Endothelial cell (in vitro differentiated cells): ENCODE measurements around the gene ZNF280A. TPM values are rescaled to one million over a fixed set of nuclear protein-coding genes. Genes with fewer than 3 reads are reported as not detected.
"Not testable (repeated sequence)": the region's sequence is repeated elsewhere in the genome, so short reads cannot be mapped to it uniquely, and the experiment has no call there.

Source experiments
- DNase-seq: peaks from one replicate; pipeline ENCODE4 v3.0.0; 2021; ENCODE audit warnings: low spot score
- H3K27ac Mint-ChIP-seq: one replicate; pipeline ENCODE4 v1.8.0; 2021; ENCODE audit warnings: mixed read lengths, inconsistent platforms; ENCODE audit not compliant: unreplicated experiment
- H3K27me3 Mint-ChIP-seq: one replicate; pipeline ENCODE4 v1.8.0; 2021; ENCODE audit warnings: mild to moderate bottlenecking, moderate library complexity, mixed read lengths, inconsistent platforms; ENCODE audit not compliant: unreplicated experiment
- H3K36me3 Mint-ChIP-seq: one replicate; pipeline ENCODE4 v1.8.0; 2021; ENCODE audit warnings: mild to moderate bottlenecking, low read depth, mixed read lengths, inconsistent platforms; ENCODE audit not compliant: unreplicated experiment
- H3K4me1 Mint-ChIP-seq: one replicate; pipeline ENCODE4 v1.8.0; 2021; ENCODE audit warnings: mild to moderate bottlenecking, mixed read lengths, inconsistent platforms; ENCODE audit not compliant: unreplicated experiment
- H3K4me3 Mint-ChIP-seq: one replicate; pipeline ENCODE4 v1.8.0; 2021; ENCODE audit warnings: mild to moderate bottlenecking, mixed read lengths, inconsistent platforms; ENCODE audit not compliant: unreplicated experiment
- H3K9me3 Mint-ChIP-seq: one replicate; pipeline ENCODE4 v1.8.0; 2021; ENCODE audit warnings: mixed read lengths, inconsistent platforms; ENCODE audit not compliant: unreplicated experiment
- total RNA-seq: library from RNA; stranded (reverse); fragmentation: NEBNext Ultra II Directional; extraction: Animal tissue kit (Norgen Biotek cat#: 25700); gene quantifications from one replicate; pipeline ENCODE4 v1.2.1, GENCODE V29; 2021; ENCODE audit not compliant: unreplicated experiment
- TF ChIP-seq, protein P1 (sequence below): fragments of 200-600 bp; sonication (generic); IDR thresholded peaks from one replicate; pipeline ENCODE4 v1.5.0; 2021; ENCODE audit warnings: antibody characterized with exemption; ENCODE audit not compliant: unreplicated experiment

ZNF280A gene
- total RNA-seq, 1 donor from 2014 or later: 0.51 TPM

DNA sequence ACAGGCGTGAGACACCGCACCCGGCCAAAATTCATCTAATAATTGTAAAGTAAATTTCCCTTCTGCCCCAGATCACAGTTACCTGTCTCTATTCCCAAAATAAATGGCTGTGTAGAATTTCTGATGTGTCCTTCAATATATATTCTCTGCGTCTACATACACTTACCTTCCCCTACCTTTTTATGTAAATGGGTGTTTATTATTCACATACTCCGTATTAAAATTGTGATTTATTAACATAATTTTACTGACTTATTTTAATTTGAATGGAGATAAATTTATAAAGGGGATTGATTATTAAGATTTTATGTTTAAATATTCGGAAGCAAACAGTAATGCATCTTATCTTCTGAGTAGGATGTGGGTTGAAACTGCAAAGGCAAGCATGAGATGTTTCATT, 16.4 kb upstream of the ZNF280A start:
- Mint-ChIP-seq H3K27me3 (peaks cover 1% of the 10 kb centered on the region), H3K36me3 (no peaks in the 10 kb centered on the region), H3K4me3 (no peak overlapping the region), H3K4me1 (no peaks in the 10 kb centered on the region), H3K27ac (no peak overlapping the region), H3K9me3 (no peaks in the 10 kb centered on the region)
- TF ChIP-seq, protein P1, sequence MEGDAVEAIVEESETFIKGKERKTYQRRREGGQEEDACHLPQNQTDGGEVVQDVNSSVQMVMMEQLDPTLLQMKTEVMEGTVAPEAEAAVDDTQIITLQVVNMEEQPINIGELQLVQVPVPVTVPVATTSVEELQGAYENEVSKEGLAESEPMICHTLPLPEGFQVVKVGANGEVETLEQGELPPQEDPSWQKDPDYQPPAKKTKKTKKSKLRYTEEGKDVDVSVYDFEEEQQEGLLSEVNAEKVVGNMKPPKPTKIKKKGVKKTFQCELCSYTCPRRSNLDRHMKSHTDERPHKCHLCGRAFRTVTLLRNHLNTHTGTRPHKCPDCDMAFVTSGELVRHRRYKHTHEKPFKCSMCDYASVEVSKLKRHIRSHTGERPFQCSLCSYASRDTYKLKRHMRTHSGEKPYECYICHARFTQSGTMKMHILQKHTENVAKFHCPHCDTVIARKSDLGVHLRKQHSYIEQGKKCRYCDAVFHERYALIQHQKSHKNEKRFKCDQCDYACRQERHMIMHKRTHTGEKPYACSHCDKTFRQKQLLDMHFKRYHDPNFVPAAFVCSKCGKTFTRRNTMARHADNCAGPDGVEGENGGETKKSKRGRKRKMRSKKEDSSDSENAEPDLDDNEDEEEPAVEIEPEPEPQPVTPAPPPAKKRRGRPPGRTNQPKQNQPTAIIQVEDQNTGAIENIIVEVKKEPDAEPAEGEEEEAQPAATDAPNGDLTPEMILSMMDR: no peak
- DNase-seq: no peak

DNA sequence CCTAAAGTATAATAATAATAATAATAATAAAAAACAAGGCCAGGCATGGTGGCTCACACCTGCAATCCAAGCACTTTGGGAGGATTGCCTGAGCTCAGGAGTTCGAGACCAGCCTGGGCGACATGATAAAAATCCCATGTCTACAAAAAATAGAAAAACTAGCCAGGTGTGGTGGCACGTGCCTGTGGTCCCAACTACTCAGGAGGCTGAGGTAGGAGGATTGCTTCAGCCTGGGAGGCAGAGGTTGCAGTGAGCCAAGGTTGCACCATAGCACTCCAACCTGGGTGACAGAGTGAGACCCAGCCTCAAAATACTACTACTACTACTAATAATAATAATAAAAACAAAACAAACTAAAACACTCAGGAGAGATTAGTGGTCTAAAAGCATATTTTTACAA, 15.6 kb upstream of the ZNF280A start:
- DNase-seq: no peak
- Mint-ChIP-seq H3K4me3 (no peak overlapping the region), H3K27ac (no peak overlapping the region), H3K36me3 (no peaks in the 10 kb centered on the region), H3K27me3 (no peaks in the 10 kb centered on the region), H3K4me1 (no peaks in the 10 kb centered on the region), H3K9me3 (no peaks in the 10 kb centered on the region)
- TF ChIP-seq, protein P1: no peak

DNA sequence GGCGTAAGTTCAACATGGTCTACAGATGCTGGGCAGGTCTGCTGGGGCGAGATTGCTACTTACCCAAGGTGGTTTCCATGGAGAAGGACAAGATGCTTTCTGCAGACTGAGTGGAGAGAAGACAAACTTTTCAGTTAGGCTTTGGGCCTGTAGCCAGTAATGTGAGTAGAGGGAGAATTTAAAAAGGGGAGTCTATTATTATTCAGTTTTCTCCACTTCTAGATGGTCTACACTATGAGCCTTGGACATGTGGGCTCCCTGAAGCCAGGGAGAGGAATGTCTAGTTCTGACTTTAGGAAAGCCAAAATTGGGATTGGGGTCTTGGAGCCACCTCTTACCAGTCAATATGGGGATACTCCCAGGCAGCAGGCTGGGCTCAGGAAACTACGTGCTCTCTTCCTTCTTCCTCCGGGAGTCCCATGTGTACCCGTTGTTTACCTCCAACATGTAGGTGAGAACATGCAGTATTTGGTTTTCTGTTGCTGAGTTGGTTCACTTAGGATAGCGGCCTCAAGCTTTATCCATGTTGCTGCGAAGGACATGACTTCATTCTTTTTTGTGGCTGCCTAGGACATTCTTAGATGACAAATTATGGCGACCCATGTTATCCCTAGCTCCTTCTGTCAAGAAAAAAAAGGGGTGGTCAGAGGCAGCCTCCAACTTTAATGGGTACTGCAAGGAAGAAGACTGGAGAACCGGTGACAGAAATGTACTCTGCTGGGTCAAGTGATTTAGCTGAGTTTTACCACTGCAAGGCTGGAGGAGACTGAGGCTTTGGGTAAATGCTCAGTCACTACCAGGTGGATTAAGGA, 14.7 kb upstream of the ZNF280A start:
- Mint-ChIP-seq H3K27me3 (no peaks in the 10 kb centered on the region), H3K4me1 (no peaks in the 10 kb centered on the region), H3K27ac (no peak overlapping the region), H3K4me3 (no peak overlapping the region), H3K9me3 (no peaks in the 10 kb centered on the region), H3K36me3 (no peaks in the 10 kb centered on the region)
- no peak for DNase-seq
- TF ChIP-seq, protein P1: no peak

DNA sequence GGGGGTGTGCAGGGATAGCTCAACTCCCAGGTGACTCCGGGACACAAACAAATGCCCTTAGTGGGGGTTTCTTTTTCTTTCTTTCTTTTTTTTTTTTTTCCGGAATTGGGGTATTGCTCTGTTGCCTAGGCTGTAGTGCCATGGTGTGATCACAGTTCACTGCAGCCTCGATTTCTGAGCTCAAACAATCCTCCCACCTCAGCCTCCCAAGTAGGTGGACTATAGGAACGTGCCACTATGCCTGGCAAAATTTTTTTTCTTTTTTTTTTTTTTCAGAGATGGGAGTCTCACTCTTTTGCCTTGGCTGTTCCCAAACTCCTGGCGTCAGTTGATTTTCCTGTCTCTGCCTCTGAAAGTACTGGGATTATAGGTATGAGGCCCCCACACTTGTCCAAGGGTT, 13.8 kb upstream of the ZNF280A start:
- Mint-ChIP-seq H3K27me3 (no peaks in the 10 kb centered on the region), H3K4me3 (no peak overlapping the region), H3K36me3 (no peaks in the 10 kb centered on the region), H3K27ac (no peak overlapping the region), H3K4me1 (no peaks in the 10 kb centered on the region), H3K9me3 (no peaks in the 10 kb centered on the region)
- TF ChIP-seq, protein P1: no peak
- DNase-seq: no peak

DNA sequence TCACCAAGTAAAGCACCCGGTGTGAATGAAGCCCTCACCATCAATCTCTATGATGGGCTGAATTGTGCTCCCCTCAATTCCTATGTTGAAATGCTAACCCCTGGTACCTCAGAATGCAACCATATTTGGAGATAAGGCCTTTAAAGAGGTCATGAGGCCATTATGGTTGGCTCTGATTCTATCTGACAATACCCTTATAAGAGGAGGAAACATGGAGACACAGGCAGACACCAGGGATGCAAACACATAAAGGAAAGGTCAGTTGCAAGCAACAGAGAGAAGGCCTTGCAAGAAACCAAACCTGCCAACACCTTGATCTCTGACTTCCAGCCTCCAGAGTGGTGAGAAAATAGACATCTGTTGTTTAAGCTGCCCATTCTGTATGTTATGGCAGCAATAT, 13.3 kb upstream of the ZNF280A start:
- no peaks in the 10 kb centered on the region for H3K27me3 Mint-ChIP-seq
- TF ChIP-seq, protein P1: no peak
- DNase-seq: no peak
- H3K36me3 Mint-ChIP-seq: no peaks in the 10 kb centered on the region
- no peak overlapping the region for H3K27ac Mint-ChIP-seq
- no peaks in the 10 kb centered on the region for H3K4me1 Mint-ChIP-seq
- no peak overlapping the region for H3K4me3 Mint-ChIP-seq
- no peaks in the 10 kb centered on the region for H3K9me3 Mint-ChIP-seq

DNA sequence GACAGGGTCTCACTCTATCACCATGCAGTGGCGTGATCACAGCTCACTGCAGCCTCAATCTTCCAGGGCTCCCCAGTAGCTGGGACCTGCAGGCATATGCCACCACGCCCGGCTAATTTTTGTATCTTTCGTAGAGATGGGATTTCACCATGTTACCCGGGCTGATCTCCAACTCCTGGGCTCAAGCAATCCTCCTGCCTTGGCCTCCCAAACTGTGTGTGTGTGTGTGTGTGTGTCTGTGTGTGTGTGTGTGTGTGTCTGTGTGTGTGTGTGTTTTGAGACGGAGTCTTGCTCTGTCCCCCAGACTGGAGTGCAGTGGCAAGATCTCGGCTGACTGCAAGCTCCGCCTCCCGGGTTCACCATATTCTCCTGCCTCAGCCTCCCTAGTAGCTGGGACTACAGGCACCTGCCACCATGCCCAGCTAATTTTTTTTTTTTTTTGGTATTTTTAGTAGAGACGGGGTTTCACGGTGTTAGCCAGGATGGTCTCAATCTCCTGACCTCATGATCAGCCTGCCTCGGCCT, 12.5 kb upstream of the ZNF280A start:
- not testable (repeated sequence) for H3K36me3 Mint-ChIP-seq, H3K9me3 Mint-ChIP-seq, H3K4me3 Mint-ChIP-seq, H3K27me3 Mint-ChIP-seq, H3K4me1 Mint-ChIP-seq, H3K27ac Mint-ChIP-seq, DNase-seq
